Upper lobe of left lung (tissue), 6 donors: ENCODE data around the gene RRAS2. TPM values are rescaled to one million over a fixed set of nuclear protein-coding genes. Genes with fewer than 3 reads are reported as not detected.

Source experiments
- ATAC-seq, 2 donors: fragments of 200-7000 bp; cut with Tn5 transposase; one replicate each; pipeline ENCODE4 v1.9.1; 2022; ENCODE audit warnings: mild to moderate bottlenecking in 2 of 2, moderate library complexity in 2 of 2; ENCODE audit not compliant: low FRiP score in 2 of 2
- DNase-seq, 2 donors: peaks; one replicate each; pipeline ENCODE4 v3.0.0-alpha.2; 2019 to 2020
- H3K27ac ChIP-seq, 4 donors: fragments of 200-600 bp; sonication (generic); one replicate each; pipeline ENCODE4 v1.5.1; 2016 to 2019
- H3K27me3 ChIP-seq, 4 donors: fragments of 200-600 bp; sonication (generic); one replicate each; pipeline ENCODE4 v1.5.1; 2017 to 2019
- H3K36me3 ChIP-seq, 4 donors: fragments of 200-600 bp; sonication (generic); one replicate each; pipeline ENCODE4 v1.5.1; 2016 to 2019
- H3K4me1 ChIP-seq, 4 donors: fragments of 200-600 bp; sonication (generic); one replicate each; pipeline ENCODE4 v1.5.1; 2018 to 2019
- H3K4me3 ChIP-seq, 4 donors: fragments of 200-600 bp; sonication (generic); one replicate each; pipeline ENCODE4 v1.5.1; 2017 to 2019; ENCODE audit warnings: mild to moderate bottlenecking in 2 of 4, moderate library complexity in 1 of 4
- H3K9me3 ChIP-seq, 4 donors: fragments of 200-600 bp; sonication (generic); one replicate each; pipeline ENCODE4 v1.5.1; 2018 to 2019
- EP300 ChIP-seq, 4 donors: sonication (generic); formaldehyde crosslinking; IDR thresholded peaks; one replicate each; pipeline ENCODE4 v1.5.1; 2017; ENCODE audit warnings: antibody characterized with exemption in 4 of 4, control low read depth in 2 of 4
- POLR2A ChIP-seq, 4 donors: fragments of 450-650 bp; IDR thresholded peaks; one replicate each; pipeline ENCODE4 v1.5.1; 2016 to 2017; ENCODE audit warnings: antibody characterized with exemption in 4 of 4, mild to moderate bottlenecking in 2 of 4
- POLR2AphosphoS5 ChIP-seq, 2 donors: sonication (generic); formaldehyde crosslinking; IDR thresholded peaks; one replicate each; pipeline ENCODE4 v1.5.1; 2017; ENCODE audit warnings: antibody characterized with exemption in 2 of 2
- WGBS, 2 donors: methylation state at CpG; one replicate each; pipeline ENCODE4 v1.1.5; 2017 to 2018; 5-methylcytosine and 5-hydroxymethylcytosine counted together
- total RNA-seq, 6 donors: library from RNA; depleted of rRNA in 4 of 6; stranded (reverse); fragments of >200 nt in 4 of 6; gene quantifications; one replicate each; pipeline versions ENCODE4 v1.1.0 to v1.2.1, GENCODE V29; 2016 to 2021
- TF ChIP-seq, protein P1 (sequence below), 6 experiments: fragments of 450-650 bp in 4 of 6; fragments of 200-600 bp in 2 of 6; sonication (generic) in 2 of 6; IDR thresholded peaks; one replicate each; pipeline ENCODE4 v1.5.1; 2016 to 2019; ENCODE audit warnings: antibody characterized with exemption in 6 of 6
- donor health status: DM: no; HTN: no; CAD: no; lungs with moderate emphysema.
- donor health status: DM: no; HTN: yes; CAD: no; lungs with severe emphysema.

The RRAS2 gene
- total RNA-seq, 6 donors from 2014 or later, result 23.0 to 70.4 (median 40.2) TPM

DNA sequence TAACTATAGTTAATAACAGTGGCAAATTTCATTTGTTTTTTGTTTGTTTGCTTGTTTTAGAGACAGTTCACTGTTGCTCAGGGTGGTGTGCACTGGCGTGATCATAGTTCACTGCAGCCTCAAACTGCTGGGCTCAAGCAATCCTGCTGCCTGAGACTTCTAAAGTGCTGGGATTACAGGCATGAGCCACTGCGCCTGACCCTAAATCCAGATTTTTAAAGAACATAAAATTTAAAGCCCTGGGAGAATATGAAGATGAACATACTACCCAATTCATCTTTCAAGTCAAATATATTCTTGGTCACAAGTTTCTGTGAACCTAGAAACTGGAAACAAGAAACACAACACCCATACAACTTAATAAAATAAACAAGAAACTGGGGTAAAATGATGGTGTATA is 28.1 kb downstream of the RRAS2 start:
- DNase-seq (no peak), ATAC-seq (no peak)
- WGBS, 2 donors, result 91 to 96% methylated on average over 2 of the region's 2 CpGs
- H3K4me3 ChIP-seq, result no peak overlapping the region
- TF ChIP-seq EP300 (IDR thresholded peaks at IDR 0.05) (no peak), POLR2A (IDR thresholded peaks at IDR 0.05) (no peak), POLR2AphosphoS5 (IDR thresholded peaks at IDR 0.05) (no peak)
- TF ChIP-seq, protein P1, sequence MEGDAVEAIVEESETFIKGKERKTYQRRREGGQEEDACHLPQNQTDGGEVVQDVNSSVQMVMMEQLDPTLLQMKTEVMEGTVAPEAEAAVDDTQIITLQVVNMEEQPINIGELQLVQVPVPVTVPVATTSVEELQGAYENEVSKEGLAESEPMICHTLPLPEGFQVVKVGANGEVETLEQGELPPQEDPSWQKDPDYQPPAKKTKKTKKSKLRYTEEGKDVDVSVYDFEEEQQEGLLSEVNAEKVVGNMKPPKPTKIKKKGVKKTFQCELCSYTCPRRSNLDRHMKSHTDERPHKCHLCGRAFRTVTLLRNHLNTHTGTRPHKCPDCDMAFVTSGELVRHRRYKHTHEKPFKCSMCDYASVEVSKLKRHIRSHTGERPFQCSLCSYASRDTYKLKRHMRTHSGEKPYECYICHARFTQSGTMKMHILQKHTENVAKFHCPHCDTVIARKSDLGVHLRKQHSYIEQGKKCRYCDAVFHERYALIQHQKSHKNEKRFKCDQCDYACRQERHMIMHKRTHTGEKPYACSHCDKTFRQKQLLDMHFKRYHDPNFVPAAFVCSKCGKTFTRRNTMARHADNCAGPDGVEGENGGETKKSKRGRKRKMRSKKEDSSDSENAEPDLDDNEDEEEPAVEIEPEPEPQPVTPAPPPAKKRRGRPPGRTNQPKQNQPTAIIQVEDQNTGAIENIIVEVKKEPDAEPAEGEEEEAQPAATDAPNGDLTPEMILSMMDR (IDR thresholded peaks at IDR 0.05), result no peak
- H3K36me3 ChIP-seq, result no peaks in the 10 kb centered on the region
- H3K27me3 ChIP-seq, result no peaks in the 10 kb centered on the region
- no peaks in the 10 kb centered on the region for H3K9me3 ChIP-seq
- no peak overlapping the region for H3K27ac ChIP-seq
- peaks cover 0 to 5% (median 2%) of the 10 kb centered on the region in 4 donors for H3K4me1 ChIP-seq

DNA sequence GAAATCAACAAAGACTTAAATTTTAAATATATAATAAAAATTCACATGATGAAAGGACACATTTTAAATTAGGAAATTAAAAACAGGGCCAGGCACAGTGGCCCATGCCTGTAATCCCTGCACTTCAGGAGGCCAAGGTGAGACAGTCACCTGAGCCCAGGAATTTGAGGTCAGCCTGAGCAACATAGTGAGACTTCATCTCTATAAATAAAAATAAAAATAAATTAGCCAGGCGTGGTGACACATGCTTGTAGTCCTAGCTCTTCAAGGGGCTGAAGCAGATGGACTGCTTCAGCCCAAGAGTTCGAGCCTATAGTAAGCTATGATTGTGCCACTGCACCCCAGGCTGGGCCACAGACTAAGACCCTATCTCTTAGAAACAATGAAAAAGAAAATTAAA is 29.3 kb downstream of the RRAS2 start:
- Histone ChIP-seq H3K36me3 (no peaks in the 10 kb centered on the region), H3K4me3 (no peak overlapping the region), H3K27me3 (no peaks in the 10 kb centered on the region), H3K9me3 (no peaks in the 10 kb centered on the region), H3K4me1 (peaks cover 0 to 5% (median 2%) of the 10 kb centered on the region in 4 donors), H3K27ac (no peak overlapping the region)
- no peak for TF ChIP-seq EP300 (IDR thresholded peaks at IDR 0.05)
- TF ChIP-seq POLR2AphosphoS5 (IDR thresholded peaks at IDR 0.05), result no peak
- TF ChIP-seq, protein P1 (IDR thresholded peaks at IDR 0.05), result no peak
- TF ChIP-seq POLR2A (IDR thresholded peaks at IDR 0.05), result no peak
- WGBS, 2 donors, result 87 to 95% methylated on average over 2 of the region's 2 CpGs
- no peak for DNase-seq
- ATAC-seq, result no peak

DNA sequence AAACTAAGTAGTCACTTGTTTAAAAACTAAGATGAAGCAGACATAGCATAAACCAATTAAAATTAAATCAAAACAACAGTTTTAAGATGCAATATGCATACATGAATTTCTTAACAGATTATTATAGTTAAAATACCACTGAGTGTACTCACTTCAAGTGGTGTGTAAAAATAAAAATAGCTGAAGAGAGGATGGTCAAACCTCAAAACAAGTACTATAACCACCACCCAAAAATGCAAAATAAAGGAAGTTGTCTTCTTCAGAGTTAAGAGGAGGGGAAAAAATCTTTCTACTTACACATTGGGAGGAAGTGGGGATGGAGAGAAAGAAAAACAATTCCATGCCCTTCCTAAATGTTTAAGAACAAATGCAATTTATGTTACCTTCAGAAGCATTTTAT is 31.9 kb downstream of the RRAS2 start:
- TF ChIP-seq, protein P1 (IDR thresholded peaks at IDR 0.05), result no peak
- TF ChIP-seq EP300 (IDR thresholded peaks at IDR 0.05), result no peak
- TF ChIP-seq POLR2A (IDR thresholded peaks at IDR 0.05), result no peak
- TF ChIP-seq POLR2AphosphoS5 (IDR thresholded peaks at IDR 0.05), result no peak
- Histone ChIP-seq H3K36me3 (no peaks in the 10 kb centered on the region), H3K9me3 (no peaks in the 10 kb centered on the region), H3K4me1 (peaks cover 0 to 5% (median 2%) of the 10 kb centered on the region in 4 donors), H3K27ac (no peak overlapping the region), H3K27me3 (no peaks in the 10 kb centered on the region), H3K4me3 (no peak overlapping the region)
- ATAC-seq (no peak), DNase-seq (no peak)

DNA sequence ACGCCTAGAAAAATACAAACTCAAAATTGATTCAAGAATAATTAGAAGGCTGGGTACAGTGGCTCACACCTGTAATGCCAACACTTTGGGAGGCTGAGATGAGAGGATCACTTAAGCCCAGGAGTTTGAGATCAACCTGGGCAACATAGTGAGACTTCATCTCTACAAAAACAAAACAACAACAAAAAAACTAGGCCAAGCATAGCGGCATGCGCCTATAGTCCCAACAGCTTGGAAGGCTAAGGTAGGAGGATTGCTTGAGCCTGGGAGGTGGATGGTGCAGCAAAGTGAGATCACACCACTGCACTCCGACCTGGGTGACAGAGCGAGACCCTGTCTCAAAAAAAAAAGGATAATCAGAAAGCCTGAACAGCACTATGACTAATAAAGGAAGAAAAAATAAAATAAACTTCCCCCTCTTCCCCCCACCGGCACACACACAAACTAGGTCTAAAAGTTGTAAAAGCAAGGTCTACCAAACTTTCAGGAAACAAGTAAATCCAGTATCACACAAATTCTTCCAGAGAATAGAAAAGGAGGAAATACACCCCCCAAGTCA is 35.8 kb downstream of the RRAS2 start:
- 87 to 89% methylated on average over 6 of the region's 6 CpGs for WGBS, 2 donors
- ATAC-seq, result no peak

More for the DNA sequence above, 35.8 kb downstream of the RRAS2 start:
- Histone ChIP-seq H3K27me3 (no peaks in the 10 kb centered on the region), H3K4me3 (no peak overlapping the region), H3K9me3 (no peaks in the 10 kb centered on the region), H3K27ac (no peak overlapping the region), H3K4me1 (peaks cover 4 to 15% (median 11%) of the 10 kb centered on the region in 4 donors), H3K36me3 (no peaks in the 10 kb centered on the region)
- no peak for DNase-seq
- TF ChIP-seq POLR2A (IDR thresholded peaks at IDR 0.05) (no peak), POLR2AphosphoS5 (IDR thresholded peaks at IDR 0.05) (no peak), EP300 (IDR thresholded peaks at IDR 0.05) (no peak)
- TF ChIP-seq, protein P1 (IDR thresholded peaks at IDR 0.05), result no peak
